Activated effector memory CD4-positive, alpha-beta T cell treated with Interleukin-2 at 50 U/mL for 16 hours (primary cell): ENCODE data around the gene C8G.
A peak's percentile ranks its signal among the peaks of the same experiment; 100 is the strongest.

Experiments used
- DNase-seq: peaks from one replicate; pipeline ENCODE4 v3.0.0-alpha.2; 2020

The C8G gene

DNA sequence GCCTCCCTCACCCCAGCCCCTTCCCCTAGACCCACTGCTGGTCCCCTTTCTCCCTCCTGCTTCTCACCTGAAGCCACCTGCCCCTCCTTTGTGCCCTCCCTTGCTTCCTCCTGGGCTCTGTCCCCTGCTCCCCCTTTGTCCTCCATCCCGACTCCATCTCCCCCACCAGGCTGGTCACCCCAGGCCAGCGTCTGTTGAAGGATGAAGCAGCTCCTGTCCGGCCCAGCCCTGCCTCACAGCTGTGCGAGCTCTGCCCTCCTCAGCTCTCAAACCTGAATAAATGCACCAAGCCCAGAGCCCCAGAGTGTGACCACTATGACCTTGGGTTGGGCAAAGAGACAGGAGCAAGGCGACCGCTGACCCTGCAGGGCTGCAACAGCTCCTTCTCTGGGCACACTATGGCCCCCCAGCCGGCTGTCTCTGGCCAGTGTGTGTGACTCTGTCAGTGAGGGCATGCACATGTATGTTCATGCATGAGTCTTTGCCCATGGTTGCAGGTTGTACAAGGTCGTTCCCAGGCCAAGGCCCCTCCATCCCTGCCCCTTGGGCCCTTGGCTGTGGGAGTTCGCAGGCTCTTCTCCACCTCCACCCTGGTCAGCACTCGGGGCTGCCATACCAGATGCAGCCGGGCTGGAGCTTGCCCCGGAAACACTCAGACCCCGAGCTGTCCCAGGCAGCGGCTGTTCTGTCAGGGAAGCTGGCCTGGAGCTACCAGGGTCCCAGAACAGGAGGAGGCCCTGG, 10.3 kb downstream of the C8G start:
- no peak for DNase-seq

GRCh38 chr9:136955943-136956335, 10.9 kb downstream of the C8G start:
- DNase-seq = no peak

GRCh38 chr9:136956604-136957003, 11.6 kb downstream of the C8G start:
- DNase-seq = no peak

DNA sequence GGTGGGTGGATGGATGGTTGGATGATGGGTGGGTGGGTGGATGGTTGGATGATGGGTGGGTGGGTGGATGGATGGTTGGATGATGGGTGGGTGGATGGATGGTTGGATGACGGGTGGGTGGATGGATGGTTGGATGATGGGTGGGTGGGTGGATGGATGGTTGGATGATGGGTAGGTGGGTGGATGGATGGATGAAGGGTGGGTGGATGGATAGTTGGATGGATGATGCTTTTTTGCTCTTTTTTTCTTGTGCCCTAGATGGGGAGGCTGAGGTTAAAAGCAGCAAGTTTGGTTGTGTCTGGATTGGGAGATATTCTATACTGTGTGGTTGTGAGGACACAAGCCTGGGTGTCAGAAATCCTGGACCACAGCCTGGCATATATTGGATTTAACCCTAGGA, 12.4 kb downstream of the C8G start:
- DNase-seq = no peak

- no peak for DNase-seq
These were observed 12.9 kb downstream of the C8G start for GRCh38 chr9:136957901-136958300.

DNA sequence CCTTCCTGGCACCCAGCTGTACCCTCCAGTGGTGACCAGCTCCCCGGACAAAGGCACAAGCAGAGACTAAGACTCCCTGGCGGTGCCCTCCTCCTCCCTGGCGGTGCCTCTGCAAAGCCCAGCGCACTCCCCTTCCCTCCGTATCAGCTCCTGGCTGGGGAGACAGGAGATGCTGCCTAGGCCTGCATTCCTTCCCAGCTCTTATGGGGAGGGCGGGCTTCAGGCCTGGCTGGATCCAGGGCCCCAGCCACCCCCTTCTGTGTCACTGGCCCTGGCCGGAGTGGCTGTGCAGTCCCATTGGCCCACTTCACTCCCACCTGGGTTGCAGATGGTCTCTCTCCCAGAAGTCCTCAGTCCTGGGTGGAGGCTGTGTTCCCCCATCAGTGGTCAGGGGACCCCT, 13.4 kb downstream of the C8G start:
- no peak for DNase-seq

DNA sequence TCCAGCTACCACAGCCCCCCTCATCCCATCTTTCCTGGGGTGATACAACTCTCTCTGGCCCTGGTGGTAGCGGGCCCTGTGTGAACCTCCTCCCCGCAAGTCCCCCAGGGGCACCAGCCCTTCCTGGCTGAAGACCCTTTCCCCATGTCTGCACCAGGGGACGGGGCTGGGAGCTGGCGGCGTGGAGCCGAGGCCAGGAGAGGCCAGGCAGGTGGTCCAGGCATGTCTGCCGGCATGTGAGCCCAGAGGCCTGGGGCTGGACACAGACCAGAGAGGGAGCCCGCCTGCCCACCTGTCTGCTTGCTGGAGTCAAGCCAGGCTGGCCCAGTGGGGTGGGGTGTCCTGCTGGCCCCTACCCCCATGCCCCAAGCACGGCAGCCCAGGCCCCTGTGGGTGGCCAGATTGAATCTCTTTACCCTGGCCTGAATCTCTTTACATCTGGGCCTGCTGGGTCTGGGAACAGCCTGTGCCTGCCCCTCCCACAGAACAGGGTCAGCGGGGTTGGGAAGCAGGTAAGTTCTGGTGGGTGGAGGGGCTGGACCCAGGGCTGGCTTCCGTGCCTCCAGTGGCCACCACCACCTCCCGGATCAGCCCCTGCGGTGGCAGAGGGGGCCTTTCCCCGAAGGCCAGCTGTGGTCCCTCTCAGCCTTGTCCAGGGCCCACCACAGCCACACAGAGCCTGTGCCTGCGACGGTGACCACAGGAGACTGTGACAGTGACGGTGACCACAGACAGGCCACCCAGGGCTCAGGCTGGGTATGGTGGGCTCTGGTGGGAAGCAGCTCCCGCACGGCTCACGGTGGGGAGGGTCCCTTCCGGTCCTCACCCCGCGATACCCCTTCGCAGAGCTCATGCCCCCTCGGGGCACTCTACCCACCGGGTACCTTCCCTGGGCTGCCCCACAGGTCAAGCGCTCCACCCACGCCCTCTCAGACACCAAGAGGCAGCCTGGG, 14.1 kb downstream of the C8G start:
- DNase-seq = no peak

DNA sequence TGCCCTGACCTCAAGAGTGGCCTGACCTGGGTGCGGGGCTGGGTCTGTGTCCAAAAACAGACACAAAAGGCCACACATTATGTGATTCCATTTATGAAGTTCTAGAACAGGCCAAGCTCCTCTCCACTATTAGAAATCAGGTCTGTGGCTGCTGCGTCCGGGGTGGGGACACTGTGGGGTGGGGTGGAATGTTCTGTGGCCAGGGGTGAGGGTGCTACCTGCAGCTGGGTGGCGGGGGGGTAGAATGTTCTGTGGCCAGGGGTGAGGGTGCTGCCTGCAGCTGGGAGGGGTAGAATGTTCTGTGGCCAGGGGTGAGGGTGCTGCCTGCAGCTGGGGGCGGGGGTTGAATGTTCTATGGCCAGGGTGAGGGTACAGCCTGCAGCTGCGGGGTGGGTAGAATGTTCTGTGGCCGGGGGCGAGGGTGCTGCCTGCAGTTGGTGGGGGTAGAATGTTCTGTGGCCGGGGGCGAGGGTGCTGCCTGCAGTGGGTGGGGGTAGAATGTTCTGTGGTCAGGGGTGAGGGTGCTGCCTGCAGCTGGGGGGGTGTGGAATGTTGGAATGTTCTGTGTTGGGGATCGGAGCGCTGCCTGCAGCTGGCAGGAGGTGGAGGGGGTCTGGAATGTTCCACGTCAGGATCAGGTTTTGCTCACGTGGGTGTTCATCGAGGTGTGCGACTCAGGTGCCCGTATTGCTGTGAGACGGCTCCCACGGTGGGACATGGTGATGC, 15.3 kb downstream of the C8G start:
- peak; percentile 47 for DNase-seq

DNA sequence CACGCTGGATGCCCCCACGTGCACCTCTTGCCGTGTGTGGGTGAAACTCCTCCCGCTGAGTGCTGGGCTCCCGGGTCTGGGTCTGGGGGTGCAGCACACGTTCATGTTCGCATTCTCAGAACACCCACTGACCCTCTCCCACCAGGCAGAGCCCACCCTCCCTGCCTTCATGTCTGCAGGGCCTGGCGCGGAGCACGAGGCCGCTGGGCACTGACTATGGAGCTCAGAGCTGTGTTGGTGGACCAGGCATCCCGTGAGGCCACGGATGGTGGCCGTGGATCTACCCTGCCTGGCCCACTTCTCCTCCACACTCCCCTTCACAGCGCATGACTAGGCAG, 15.9 kb downstream of the C8G start:
- DNase-seq = no peak

- no peak for DNase-seq
These were observed 16.4 kb downstream of the C8G start for GRCh38 chr9:136961279-136962065.

- no peak for DNase-seq
These were observed 17.1 kb downstream of the C8G start for GRCh38 chr9:136962163-136962562.

- DNase-seq = no peak
These were observed 17.7 kb downstream of the C8G start for GRCh38 chr9:136962701-136963248.

DNA sequence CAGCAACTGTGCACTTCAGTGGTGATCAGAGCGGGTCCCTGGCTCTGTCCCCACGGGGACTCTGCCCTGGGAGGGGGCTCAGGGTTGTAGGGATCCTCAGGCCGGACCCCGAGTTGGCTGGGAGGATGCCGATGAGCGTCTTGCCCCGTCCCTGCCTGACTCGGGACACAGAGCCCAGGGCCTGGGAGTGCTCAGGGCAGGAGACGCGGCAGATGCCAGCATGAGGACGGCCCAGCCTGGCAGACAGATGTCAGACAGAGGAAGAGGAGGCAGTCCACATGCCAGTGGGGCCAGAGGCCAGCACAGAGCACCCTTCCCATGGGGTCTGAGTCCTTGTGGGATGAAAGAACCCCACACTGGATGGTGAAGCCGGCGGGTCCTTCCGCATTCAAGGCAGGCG, 18.3 kb downstream of the C8G start:
- DNase-seq = no peak

- no peak for DNase-seq
These were observed 18.7 kb downstream of the C8G start for GRCh38 chr9:136963751-136964150.

DNA sequence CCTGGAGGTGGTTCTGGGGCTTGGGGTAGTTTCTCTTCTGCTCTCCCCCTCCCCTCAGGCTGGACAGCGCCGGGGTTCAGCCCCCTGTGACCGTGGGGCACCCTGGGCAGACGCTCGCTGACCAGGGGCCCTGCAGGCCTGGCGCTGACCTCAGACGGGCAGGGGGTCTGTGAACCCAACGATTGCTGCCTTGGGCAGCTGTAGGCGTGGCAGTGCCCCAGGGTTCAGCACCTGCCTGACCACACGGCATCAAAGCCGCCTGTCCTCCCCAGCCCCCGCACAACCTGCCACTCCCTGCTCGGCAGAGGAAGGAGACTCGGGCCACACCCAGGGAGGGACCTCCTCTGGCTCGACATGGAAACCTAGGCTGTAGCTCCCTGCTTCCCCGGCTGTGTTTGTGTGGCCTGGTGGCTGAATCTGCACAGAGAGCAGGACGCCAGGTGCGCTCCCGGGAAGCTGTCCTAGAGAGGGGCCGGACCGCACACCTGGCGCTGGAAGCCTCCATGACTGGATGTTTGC, 19.2 kb downstream of the C8G start:
- DNase-seq = no peak

DNA sequence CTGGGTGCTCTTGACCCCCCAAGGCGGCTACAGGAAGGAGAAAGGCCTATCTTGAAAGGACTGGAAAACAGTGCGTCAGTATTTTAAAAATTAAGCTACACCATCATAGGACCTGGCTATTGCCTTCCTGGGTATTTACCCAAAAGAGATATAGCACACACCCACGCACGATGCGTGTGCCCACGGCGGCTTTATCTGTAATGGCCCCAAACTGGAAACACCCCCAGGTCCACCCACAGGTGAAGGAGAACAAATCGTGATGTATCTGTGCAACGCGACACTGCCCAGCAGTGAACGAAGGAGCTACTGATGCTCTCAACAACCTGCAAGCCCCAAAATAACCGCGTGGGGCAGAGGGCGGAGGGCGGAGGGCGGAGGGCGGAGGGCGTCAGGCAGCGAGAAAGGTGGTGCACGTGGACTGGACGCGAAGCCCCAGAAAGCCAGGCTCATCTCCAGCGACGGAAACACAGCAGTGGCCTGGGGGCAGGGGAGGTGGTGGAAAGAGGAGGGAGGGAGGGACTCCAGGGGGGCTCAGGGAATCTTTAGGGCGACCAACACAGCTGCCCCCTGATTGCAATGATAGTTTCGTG, 19.9 kb downstream of the C8G start:
- no peak for DNase-seq

DNA sequence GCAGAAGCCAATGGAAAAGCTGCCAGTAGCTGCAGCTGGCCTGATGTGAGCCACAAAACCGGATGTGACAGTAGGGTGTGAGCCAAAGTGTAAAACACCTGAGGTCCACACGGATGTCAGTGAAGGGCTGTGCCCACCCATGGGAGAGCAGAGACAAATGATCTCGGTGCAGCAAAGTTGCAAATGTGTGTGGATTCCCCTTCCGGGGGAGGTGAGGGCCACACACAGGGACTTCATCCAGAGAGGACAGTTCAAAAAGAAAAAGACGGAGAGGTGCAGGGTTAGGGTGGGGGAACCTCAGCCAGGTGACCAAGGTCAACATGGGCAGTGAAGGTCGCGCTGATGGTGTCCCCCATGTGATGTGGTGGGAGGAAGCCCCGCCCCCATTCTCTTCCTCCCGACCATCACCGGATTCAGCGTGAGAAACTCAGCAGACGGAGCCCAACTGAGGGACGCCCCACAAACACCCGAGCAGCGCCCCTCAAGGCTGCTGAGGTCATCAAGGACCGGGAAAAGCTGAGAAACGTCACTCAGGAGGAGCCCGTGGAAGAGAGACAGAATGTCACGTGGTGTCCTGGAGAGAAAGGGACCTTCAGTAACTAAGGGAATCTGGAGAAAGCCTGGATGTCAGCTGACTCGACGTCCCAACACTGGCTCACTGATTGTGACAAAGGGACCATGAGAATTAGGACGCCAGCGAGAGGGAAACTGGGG, 20.9 kb downstream of the C8G start:
- peak; percentile 24 for DNase-seq

- no peak for DNase-seq
These were observed 23.5 kb downstream of the C8G start for GRCh38 chr9:136968333-136969127.

DNA sequence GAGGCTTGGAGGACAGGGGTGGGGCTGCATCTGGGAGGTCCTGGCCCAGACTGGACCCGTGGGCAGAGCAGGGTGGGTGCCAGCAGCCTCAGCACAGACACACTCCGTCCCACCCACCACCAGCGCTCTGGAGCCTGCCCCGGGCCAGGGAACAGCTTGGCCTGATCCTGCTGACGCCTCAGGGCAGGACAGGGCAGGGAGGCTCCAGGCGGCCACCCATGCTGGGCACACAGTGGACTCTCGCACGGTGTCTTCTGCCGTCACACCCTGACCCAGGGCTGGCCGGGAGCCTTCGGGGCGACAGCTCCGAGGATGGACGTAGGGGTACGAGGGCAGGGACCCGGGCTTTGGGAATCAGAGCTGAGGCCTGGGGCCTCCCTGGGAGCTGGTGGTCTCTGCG, 24.1 kb downstream of the C8G start:
- DNase-seq = no peak

- no peak for DNase-seq
These were observed 24.7 kb downstream of the C8G start for GRCh38 chr9:136969774-136970173.
